HTR-8/SVneo (cell line): ENCODE measurements around the gene RAB29.

Experiments
- DNase-seq: peaks from one replicate; pipeline ENCODE4 v3.0.0; 2011; ENCODE audit warnings: low spot score, mixed read lengths; ENCODE audit not compliant: insufficient read length
- FAIRE-seq: peaks from 2 replicates; lab custom pipeline; 2011; peaks lifted over from hg19 to GRCh38; lab: Jason Lieb, UNC

RAB29 gene

GRCh38 chr1:205798577-205798976 is 23.3 kb upstream of the RAB29 start:
- no peak for FAIRE-seq
- no peak for DNase-seq

DNA sequence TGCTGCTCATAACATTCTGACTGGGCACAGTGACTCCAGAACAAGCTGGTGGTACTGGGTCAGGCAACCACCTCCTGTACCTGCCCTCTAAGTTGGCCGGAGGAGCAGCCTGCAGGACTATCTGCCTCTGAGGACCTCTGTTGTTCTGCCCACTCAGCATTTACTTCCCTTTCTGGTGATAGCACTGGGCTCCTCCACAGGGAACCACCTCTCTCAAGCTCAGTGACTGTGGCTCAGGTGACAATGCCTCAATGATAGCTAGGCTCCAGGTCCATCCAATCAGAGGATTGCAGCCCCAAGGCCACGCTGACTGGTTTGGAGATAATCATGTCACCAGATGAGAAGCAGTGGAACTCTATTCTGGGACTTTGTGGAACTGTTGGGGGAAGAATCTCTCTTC is 21.9 kb upstream of the RAB29 start:
- no peak for DNase-seq
- no peak for FAIRE-seq

GRCh38 chr1:205794011-205794730 is 18.9 kb upstream of the RAB29 start:
- DNase-seq (no peak), FAIRE-seq (no peak)

- no peak for FAIRE-seq
- no peak for DNase-seq
These were observed 17.8 kb upstream of the RAB29 start for GRCh38 chr1:205792961-205793673.

GRCh38 chr1:205792481-205792881 is 17.2 kb upstream of the RAB29 start:
- DNase-seq = no peak
- FAIRE-seq = no peak

DNA sequence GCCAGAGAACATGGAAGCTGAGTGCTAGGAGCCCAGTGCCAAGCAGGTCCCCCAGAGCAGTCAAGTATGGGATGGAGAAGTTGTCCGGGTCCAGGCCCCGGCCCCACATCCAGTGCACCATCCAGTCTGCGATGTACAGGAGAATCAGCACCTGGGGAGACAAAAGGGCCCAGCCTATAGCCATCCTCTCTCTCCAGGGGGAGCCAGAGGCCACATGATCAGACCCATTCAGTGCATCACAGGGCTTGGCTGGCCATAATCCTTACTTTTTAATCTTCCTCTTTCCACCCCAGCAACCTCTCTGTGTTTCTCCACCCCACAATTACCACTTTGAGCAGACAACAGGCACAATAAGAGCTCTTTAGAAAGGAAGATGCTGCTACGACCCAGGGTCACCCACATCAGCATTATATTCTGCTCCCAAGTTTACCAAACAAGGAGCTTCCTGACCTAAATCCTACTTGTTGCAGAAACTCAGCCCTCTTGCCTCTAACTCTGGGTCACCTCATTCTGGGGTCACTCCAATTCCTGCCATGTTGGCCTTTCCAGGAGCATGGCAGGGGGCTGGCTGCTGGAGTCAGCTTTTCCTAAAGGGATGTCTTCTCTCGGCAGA is 16.4 kb upstream of the RAB29 start:
- DNase-seq = peak; percentile 67
- FAIRE-seq = no peak

DNA sequence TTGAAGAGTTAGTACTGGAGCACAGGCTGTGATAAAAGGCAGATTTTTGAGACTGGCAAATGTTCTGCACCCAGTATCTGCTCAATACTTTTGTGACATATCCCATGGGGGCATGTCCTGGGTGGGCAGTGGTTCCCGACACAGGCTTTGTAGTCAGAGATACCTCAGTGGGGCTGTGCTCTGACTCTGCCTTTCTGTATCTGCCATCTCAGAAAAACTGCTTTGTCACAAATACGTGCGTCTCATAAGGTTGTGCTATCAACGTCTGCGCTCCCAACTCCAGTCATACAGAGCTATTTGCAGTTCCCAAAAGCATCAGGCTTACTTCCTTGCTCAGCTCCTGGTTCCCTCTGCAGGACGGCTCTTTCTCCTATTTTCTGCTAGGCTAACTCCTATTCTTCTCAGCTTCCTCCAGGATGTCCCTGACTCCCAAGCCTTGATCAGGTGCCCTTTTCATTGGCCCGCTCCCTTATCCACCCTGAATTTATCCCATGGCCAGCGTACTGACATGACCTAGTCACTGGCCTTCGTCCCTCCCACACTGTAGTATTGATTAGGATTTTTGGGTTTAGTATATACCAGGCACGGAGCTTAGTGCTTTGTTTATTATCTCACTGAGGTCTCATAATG is 12.1 kb upstream of the RAB29 start:
- FAIRE-seq = no peak
- no peak for DNase-seq

GRCh38 chr1:205786601-205787000 is 11.3 kb upstream of the RAB29 start:
- no peak for DNase-seq
- FAIRE-seq = no peak

- FAIRE-seq = no peak
These were observed 10.2 kb upstream of the RAB29 start for GRCh38 chr1:205785446-205785845.

DNA sequence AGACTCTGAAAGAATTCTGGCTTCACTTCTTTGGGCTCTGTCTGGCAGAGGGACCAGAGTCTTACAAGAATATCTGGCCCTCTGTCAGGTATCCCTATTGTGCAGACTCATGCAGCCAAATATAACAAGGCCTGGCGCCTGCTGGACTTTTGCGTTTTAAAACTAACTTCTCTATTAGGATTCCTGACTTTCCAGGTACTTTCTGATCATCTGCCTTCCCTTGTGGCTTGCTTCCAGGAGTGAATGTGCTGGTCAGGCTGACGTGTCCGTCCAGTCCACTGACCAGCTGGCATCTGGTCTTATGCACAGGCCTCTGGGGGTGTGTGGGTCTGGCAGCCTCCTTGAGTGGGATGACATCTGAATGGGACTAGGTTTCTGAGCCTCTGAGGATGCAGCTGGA is 8.6 kb upstream of the RAB29 start:
- FAIRE-seq (no peak), DNase-seq (no peak)

More at GRCh38 chr1:205785446-205785845, 10.2 kb upstream of the RAB29 start:
- DNase-seq = no peak

DNA sequence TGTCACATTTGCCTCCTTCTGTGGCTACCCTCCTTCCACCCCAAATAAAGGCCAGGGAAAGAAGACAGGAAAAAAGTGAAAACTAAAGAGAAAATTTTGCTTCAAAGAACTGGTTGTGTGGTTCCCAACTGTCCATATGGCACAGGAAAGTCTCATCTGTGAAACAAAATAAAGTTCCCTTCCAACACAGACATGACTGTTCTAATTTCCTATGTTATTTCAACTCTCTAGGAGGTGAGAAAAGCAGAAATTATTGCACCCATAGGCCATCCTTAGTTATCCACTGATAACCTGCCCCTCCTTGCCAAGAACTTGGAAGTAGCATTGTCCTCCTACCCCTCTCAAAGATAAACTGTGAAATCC is 8.1 kb upstream of the RAB29 start:
- FAIRE-seq = no peak
- no peak for DNase-seq

- no peak for FAIRE-seq
- no peak for DNase-seq
These were observed 7.5 kb upstream of the RAB29 start for GRCh38 chr1:205782627-205783432.

- DNase-seq = no peak
- FAIRE-seq = no peak
These were observed 5.1 kb upstream of the RAB29 start for GRCh38 chr1:205780335-205780734.

- FAIRE-seq = no peak
- no peak for DNase-seq
These were observed 2.7 kb upstream of the RAB29 start for GRCh38 chr1:205777994-205778393.

DNA sequence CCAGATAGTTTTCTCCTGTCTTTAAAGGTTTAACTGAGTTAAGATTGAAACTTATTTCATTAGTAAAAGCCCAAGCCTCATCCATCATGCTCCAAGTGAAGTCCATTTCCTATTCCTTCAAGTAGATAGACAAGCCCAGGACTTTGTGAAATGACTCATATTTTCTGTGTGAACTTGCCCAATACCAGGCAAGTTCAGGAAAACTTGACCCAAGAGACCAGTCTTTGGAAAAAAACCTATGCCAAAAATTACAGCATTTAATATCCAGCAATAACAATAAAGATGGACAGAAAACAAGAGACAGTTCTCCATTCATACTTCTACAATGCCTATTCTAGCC is 405 bp upstream of the RAB29 start:
- FAIRE-seq (no peak), DNase-seq (peak; percentile 30)

DNA sequence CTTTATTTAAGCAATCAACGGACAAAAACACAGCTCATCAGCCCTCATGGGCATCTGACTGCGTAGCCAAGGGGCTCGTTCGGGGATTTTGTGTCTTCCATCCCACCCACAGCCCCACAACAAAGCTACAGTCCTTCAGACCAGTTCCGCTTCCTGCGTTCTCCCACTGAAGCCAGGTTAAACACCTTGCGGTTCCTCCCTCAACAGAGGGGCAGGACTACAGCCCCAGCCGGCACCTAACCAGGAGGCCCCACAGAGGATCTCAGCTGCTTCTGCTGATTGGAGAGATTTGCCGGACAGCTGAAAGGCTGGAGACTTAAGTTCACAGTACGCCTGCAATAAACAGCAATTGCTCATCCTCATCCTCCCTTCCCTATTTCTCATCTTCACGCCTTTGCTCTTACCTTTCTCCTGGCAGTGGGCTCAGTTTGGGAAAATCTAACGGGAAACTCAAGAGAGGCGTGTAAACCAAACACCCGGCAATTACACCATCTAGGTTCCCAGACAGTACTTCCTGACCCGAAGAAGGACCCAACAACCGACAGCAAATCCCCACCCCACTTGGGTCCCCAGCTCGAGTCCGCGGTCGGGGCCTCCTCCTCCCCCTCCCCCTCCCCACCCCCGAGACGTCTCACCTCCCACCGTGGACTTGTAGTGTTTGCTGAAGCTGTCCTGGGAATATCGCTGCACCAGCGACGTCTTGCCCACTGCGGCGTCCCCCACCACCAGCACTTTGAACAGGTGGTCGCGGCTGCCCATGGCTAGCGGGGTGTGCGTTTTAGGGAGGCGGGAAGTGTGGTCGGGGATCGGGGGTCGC is 876 bp downstream of the RAB29 start:
- DNase-seq (no peak), FAIRE-seq (no peak)

- DNase-seq (no peak), FAIRE-seq (no peak)
These were observed 2.7 kb downstream of the RAB29 start for GRCh38 chr1:205772607-205773032.

DNA sequence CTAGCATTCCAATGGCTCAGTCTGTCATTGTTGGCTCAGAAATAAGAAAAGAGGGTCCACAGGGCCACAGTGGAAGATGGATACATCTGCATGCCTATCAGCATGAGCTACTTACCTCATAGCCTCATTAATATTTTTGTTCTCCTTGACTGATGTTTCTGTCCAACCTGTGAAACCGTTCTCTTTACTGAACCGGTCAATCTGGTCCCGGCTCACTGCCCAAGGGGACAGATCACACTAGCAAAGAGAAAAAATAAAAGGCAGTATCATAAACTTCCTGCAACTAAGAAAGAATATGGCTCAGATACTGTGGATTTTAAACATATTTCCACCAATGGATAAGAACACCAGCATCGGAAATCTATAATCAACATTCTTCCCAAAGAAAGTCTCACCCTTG is 4.7 kb downstream of the RAB29 start:
- FAIRE-seq (no peak), DNase-seq (no peak)

- DNase-seq (no peak), FAIRE-seq (no peak)
These were observed 5.5 kb downstream of the RAB29 start for GRCh38 chr1:205769641-205770365.
